Cortex of kidney (tissue), 1 donor: ENCODE data around the gene DUOX1.

Source experiments
- DNase-seq: peaks from one replicate; lab custom pipeline; 2025; lab: John Stamatoyannopoulos, UW

Gene DUOX1

GRCh38 chr15:45106002-45106790, 23.6 kb upstream of the DUOX1 start:
- no peak for DNase-seq

- DNase-seq: no peak
These were observed 21.7 kb upstream of the DUOX1 start for GRCh38 chr15:45107941-45108630.

- DNase-seq: no peak
These were observed 19.5 kb upstream of the DUOX1 start for GRCh38 chr15:45110256-45110820.

- DNase-seq: no peak
These were observed 18.2 kb upstream of the DUOX1 start for GRCh38 chr15:45111390-45112142.

GRCh38 chr15:45112143-45112590, 17.6 kb upstream of the DUOX1 start:
- no peak for DNase-seq

GRCh38 chr15:45112591-45113379, 17.0 kb upstream of the DUOX1 start:
- no peak for DNase-seq

- no peak for DNase-seq
These were observed 16.3 kb upstream of the DUOX1 start for GRCh38 chr15:45113380-45113990.

GRCh38 chr15:45114076-45114750, 15.6 kb upstream of the DUOX1 start, which contains the start of the genes DUOX2 and DUOXA2:
Gene DUOX2 (minus strand): TSS chr15:45114172. CDS start chr15:45113411, 761 bp downstream.
Gene DUOXA2 (plus strand): TSS chr15:45114326. CDS start chr15:45114606, 280 bp downstream.
- no peak for DNase-seq

GRCh38 chr15:45114751-45115085, 15.1 kb upstream of the DUOX1 start:
- DNase-seq: no peak

GRCh38 chr15:45115312-45115820, 14.4 kb upstream of the DUOX1 start:
- no peak for DNase-seq

- DNase-seq: no peak
These were observed 13.8 kb upstream of the DUOX1 start for GRCh38 chr15:45116006-45116481.

GRCh38 chr15:45116482-45117307, 13.1 kb upstream of the DUOX1 start:
- DNase-seq: no peak

- no peak for DNase-seq
These were observed 12.3 kb upstream of the DUOX1 start for GRCh38 chr15:45117308-45118130.

- DNase-seq: no peak
These were observed 11.6 kb upstream of the DUOX1 start for GRCh38 chr15:45118131-45118588.

GRCh38 chr15:45118996-45119395, 10.8 kb upstream of the DUOX1 start:
- no peak for DNase-seq

GRCh38 chr15:45120081-45120972, 9.5 kb upstream of the DUOX1 start:
- no peak for DNase-seq

GRCh38 chr15:45121020-45121419, 8.8 kb upstream of the DUOX1 start:
- no peak for DNase-seq
